IPS-NIHi7 (cell line): ENCODE data around the gene ADAMTS7.
"Not testable (repeated sequence)": the region's sequence is repeated elsewhere in the genome, so short reads cannot be mapped to it uniquely, and the experiment has no call there.

Source experiments
- DNase-seq: peaks from one replicate; pipeline ENCODE4 v3.0.0; 2012; ENCODE audit warnings: mixed read lengths; ENCODE audit errors: extremely low spot score

ADAMTS7 gene

GRCh38 chr15:78782402-78782801 is 28.9 kb downstream of the ADAMTS7 start:
- DNase-seq: not testable (repeated sequence)

GRCh38 chr15:78781381-78781780 is 29.9 kb downstream of the ADAMTS7 start:
- not testable (repeated sequence) for DNase-seq

- DNase-seq: not testable (repeated sequence)
Observed at GRCh38 chr15:78779975-78780374, 31.3 kb downstream of the ADAMTS7 start.

- DNase-seq: not testable (repeated sequence)
Observed at GRCh38 chr15:78779176-78779785, 32.0 kb downstream of the ADAMTS7 start.

GRCh38 chr15:78778422-78778821 is 32.8 kb downstream of the ADAMTS7 start:
- no peak for DNase-seq

- DNase-seq: not testable (repeated sequence)
Observed at GRCh38 chr15:78777953-78778345, 33.3 kb downstream of the ADAMTS7 start.

- DNase-seq: not testable (repeated sequence)
Observed at GRCh38 chr15:78777290-78777952, 33.8 kb downstream of the ADAMTS7 start.

- not testable (repeated sequence) for DNase-seq
Observed at GRCh38 chr15:78776046-78776925, 35.0 kb downstream of the ADAMTS7 start.

- DNase-seq: no peak
Observed at GRCh38 chr15:78775472-78775871, 35.8 kb downstream of the ADAMTS7 start.

- not testable (repeated sequence) for DNase-seq
Observed at GRCh38 chr15:78774451-78774990, 36.7 kb downstream of the ADAMTS7 start.

- not testable (repeated sequence) for DNase-seq
Observed at GRCh38 chr15:78773765-78774450, 37.4 kb downstream of the ADAMTS7 start.

- DNase-seq: no peak
Observed at GRCh38 chr15:78772738-78773137, 38.5 kb downstream of the ADAMTS7 start.

- DNase-seq: not testable (repeated sequence)
Observed at GRCh38 chr15:78771436-78772000, 39.7 kb downstream of the ADAMTS7 start.

GRCh38 chr15:78771020-78771419 is 40.2 kb downstream of the ADAMTS7 start:
- not testable (repeated sequence) for DNase-seq

- not testable (repeated sequence) for DNase-seq
Observed at GRCh38 chr15:78769473-78770225, 41.6 kb downstream of the ADAMTS7 start.

GRCh38 chr15:78768531-78769408 is 42.5 kb downstream of the ADAMTS7 start:
- no peak for DNase-seq

GRCh38 chr15:78768096-78768495 is 43.2 kb downstream of the ADAMTS7 start:
- DNase-seq: no peak

GRCh38 chr15:78767331-78767951 is 43.8 kb downstream of the ADAMTS7 start:
- no peak for DNase-seq

GRCh38 chr15:78766641-78767071 is 44.6 kb downstream of the ADAMTS7 start:
- not testable (repeated sequence) for DNase-seq
